Measurements from ENCODE around the gene SRRM4.

Gene SRRM4

DNA sequence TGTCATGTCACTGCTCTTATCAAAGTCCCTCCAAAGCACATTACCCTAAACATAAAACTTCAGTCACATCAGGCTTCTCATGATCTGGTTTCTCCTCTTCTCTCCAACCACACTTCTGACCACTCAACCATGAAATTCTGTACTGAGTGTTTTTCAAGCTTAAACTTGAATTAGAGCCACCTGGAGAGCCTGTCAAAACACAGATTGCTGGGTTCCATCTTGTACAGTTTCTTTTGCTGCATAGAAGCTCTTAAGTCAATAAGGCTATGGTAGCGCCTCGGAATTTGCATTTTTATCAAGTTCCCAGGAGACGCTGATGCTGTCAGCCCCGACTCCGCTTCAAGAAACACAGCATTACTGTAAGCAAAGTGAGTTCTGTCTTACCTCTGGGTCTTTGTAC lies 16.4 kb upstream of the SRRM4 start:
- TF ChIP-seq, protein P1, sequence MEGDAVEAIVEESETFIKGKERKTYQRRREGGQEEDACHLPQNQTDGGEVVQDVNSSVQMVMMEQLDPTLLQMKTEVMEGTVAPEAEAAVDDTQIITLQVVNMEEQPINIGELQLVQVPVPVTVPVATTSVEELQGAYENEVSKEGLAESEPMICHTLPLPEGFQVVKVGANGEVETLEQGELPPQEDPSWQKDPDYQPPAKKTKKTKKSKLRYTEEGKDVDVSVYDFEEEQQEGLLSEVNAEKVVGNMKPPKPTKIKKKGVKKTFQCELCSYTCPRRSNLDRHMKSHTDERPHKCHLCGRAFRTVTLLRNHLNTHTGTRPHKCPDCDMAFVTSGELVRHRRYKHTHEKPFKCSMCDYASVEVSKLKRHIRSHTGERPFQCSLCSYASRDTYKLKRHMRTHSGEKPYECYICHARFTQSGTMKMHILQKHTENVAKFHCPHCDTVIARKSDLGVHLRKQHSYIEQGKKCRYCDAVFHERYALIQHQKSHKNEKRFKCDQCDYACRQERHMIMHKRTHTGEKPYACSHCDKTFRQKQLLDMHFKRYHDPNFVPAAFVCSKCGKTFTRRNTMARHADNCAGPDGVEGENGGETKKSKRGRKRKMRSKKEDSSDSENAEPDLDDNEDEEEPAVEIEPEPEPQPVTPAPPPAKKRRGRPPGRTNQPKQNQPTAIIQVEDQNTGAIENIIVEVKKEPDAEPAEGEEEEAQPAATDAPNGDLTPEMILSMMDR (IDR thresholded peaks at IDR 0.05; ENCODE audit: low read depth, low read length, poor library complexity, severe bottlenecking), result no peak
- no peak for TF ChIP-seq EZH2phosphoT487 (IDR thresholded peaks at IDR 0.05; ENCODE audit: borderline replicate concordance, low read length)
- H3K79me2 ChIP-seq (ENCODE audit: control insufficient read depth, low read length), result no peaks in the 10 kb centered on the region

DNA sequence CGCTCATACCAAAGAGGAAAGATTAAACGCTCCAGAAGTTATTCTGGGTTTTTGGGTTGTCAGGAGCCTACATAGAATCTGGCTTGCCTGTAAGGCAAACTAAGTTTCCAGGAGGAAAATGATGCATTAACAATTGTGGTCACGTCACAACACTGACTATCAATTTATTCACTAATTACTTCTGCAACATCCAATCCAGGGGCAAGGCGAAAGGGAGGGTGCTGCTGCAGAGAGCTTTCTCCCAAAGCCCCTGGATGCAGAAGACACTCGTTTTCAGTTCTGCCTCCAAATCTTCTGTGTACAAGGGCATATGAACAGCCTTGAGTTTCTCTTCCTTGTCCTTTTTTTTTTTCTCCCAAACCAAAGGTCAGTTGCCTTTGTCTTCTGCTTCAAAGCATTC lies 10.5 kb upstream of the SRRM4 start:
- Histone ChIP-seq H3K4me3 (ENCODE audit: low read length) (no peak overlapping the region), H4K20me1 (ENCODE audit: control insufficient read depth, insufficient read depth, low read depth, low read length) (no peaks in the 10 kb centered on the region), H3K4me1 (ENCODE audit: control insufficient read depth, low read length) (no peaks in the 10 kb centered on the region), H3K9me3 (ENCODE audit: control insufficient read depth, insufficient read depth, low read length) (no peaks in the 10 kb centered on the region), H3K27me3 (ENCODE audit: control insufficient read depth, low read length) (no peaks in the 10 kb centered on the region), H3K4me2 (ENCODE audit: low read length) (no peak overlapping the region), H3K79me2 (ENCODE audit: control insufficient read depth, low read length) (no peaks in the 10 kb centered on the region), H3K9me2 (replicated peaks; ENCODE audit: control insufficient read depth, low read length) (no peaks in the 10 kb centered on the region), H3F3A (ENCODE audit: control insufficient read depth, insufficient read depth) (no peaks in the 10 kb centered on the region), H3K27ac (ENCODE audit: low read depth, low read length) (no peak overlapping the region), H3K36me3 (ENCODE audit: control insufficient read depth, low read length) (no peaks in the 10 kb centered on the region)
- no peak for TF ChIP-seq EZH2phosphoT487 (IDR thresholded peaks at IDR 0.05; ENCODE audit: borderline replicate concordance, low read length)
- TF ChIP-seq, protein P1 (IDR thresholded peaks at IDR 0.05; ENCODE audit: low read depth, low read length, poor library complexity, severe bottlenecking), result no peak

More for the DNA sequence above, 16.4 kb upstream of the SRRM4 start:
- no peaks in the 10 kb centered on the region for H3K4me1 ChIP-seq (ENCODE audit: control insufficient read depth, low read length)
- H3K27ac ChIP-seq (ENCODE audit: low read depth, low read length), result no peak overlapping the region
- no peaks in the 10 kb centered on the region for H3F3A ChIP-seq (ENCODE audit: control insufficient read depth, insufficient read depth)
- H3K9me3 ChIP-seq (ENCODE audit: control insufficient read depth, insufficient read depth, low read length), result no peaks in the 10 kb centered on the region
- no peaks in the 10 kb centered on the region for H3K27me3 ChIP-seq (ENCODE audit: control insufficient read depth, low read length)
- H3K4me3 ChIP-seq (ENCODE audit: low read length), result no peak overlapping the region
- H4K20me1 ChIP-seq (ENCODE audit: control insufficient read depth, insufficient read depth, low read depth, low read length), result no peaks in the 10 kb centered on the region
- no peak overlapping the region for H3K4me2 ChIP-seq (ENCODE audit: low read length)
- no peaks in the 10 kb centered on the region for H3K36me3 ChIP-seq (ENCODE audit: control insufficient read depth, low read length)
- no peaks in the 10 kb centered on the region for H3K9me2 ChIP-seq (replicated peaks; ENCODE audit: control insufficient read depth, low read length)

DNA sequence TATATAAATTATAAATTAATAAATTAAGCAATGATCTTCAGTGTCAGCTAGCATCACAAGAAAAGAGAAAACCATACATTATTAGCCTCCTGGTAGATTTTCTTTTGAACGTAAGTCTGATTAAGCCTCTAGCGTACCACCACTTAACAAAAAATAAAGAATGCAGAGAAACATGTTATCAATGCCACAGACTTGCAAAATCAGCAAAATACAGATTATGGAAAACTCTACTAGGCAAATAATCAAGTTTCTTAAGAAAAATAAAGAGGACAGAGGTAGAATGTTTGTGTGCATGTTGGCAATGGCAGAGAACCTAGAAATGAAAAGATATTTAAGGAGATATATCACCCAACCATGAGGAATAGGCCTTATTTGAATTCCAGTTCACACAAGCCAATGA lies 8.4 kb upstream of the SRRM4 start:
- Histone ChIP-seq H3K79me2 (ENCODE audit: control insufficient read depth, low read length) (no peaks in the 10 kb centered on the region), H3K27ac (ENCODE audit: low read depth, low read length) (no peak overlapping the region), H3K4me2 (ENCODE audit: low read length) (no peak overlapping the region), H3K9me2 (replicated peaks; ENCODE audit: control insufficient read depth, low read length) (no peaks in the 10 kb centered on the region), H3K4me3 (ENCODE audit: low read length) (no peak overlapping the region), H3K4me1 (ENCODE audit: control insufficient read depth, low read length) (no peaks in the 10 kb centered on the region), H3K27me3 (ENCODE audit: control insufficient read depth, low read length) (no peaks in the 10 kb centered on the region), H3K36me3 (ENCODE audit: control insufficient read depth, low read length) (no peaks in the 10 kb centered on the region), H3K9me3 (ENCODE audit: control insufficient read depth, insufficient read depth, low read length) (no peaks in the 10 kb centered on the region), H4K20me1 (ENCODE audit: control insufficient read depth, insufficient read depth, low read depth, low read length) (no peaks in the 10 kb centered on the region), H3F3A (ENCODE audit: control insufficient read depth, insufficient read depth) (no peaks in the 10 kb centered on the region)
- TF ChIP-seq, protein P1 (IDR thresholded peaks at IDR 0.05; ENCODE audit: low read depth, low read length, poor library complexity, severe bottlenecking), result no peak
- TF ChIP-seq EZH2phosphoT487 (IDR thresholded peaks at IDR 0.05; ENCODE audit: borderline replicate concordance, low read length), result no peak

All from DOHH2 (cell line).